ENCODE results near the gene OPCML. TPM values are rescaled to one million over a fixed set of nuclear protein-coding genes. Genes with fewer than 3 reads are reported as not detected.
A peak's percentile ranks its signal among the peaks of the same experiment; 100 is the strongest.

The OPCML gene
- total RNA-seq, 2 experiments from 2014 or later, result not detected

- ChIA-PET CTCF (no interaction called here), POLR2A (no interaction called here)
- H3K27me3 Mint-ChIP-seq, result peaks cover 2% of the 10 kb centered on the region
- no peak for DNase-seq
- no peaks in the 10 kb centered on the region for H3K4me1 Mint-ChIP-seq
- H3K27ac Mint-ChIP-seq, result no peak overlapping the region
- H3K4me3 Mint-ChIP-seq, result no peak overlapping the region
- peaks cover 15% of the 10 kb centered on the region for H3K9me3 Mint-ChIP-seq
- H3K36me3 Mint-ChIP-seq (ENCODE audit: low read depth), result no peaks in the 10 kb centered on the region
These were observed 804.3 kb downstream of the OPCML start for GRCh38 chr11:132728026-132728425.

- no peak overlapping the region for H3K4me3 Mint-ChIP-seq
- no peaks in the 10 kb centered on the region for H3K36me3 Mint-ChIP-seq (ENCODE audit: low read depth)
- no peak overlapping the region for H3K27ac Mint-ChIP-seq
- ChIA-PET POLR2A (no interaction called here), CTCF (no interaction called here)
- no peak for DNase-seq
- H3K27me3 Mint-ChIP-seq, result peaks cover 5% of the 10 kb centered on the region
- peaks cover 26% of the 10 kb centered on the region for H3K4me1 Mint-ChIP-seq
- H3K9me3 Mint-ChIP-seq, result peaks cover 11% of the 10 kb centered on the region
These were observed 810.8 kb downstream of the OPCML start for GRCh38 chr11:132721526-132721925.

- no peak overlapping the region for H3K27ac Mint-ChIP-seq
- H3K4me1 Mint-ChIP-seq, result peaks cover 26% of the 10 kb centered on the region
- H3K36me3 Mint-ChIP-seq (ENCODE audit: low read depth), result no peaks in the 10 kb centered on the region
- POLR2A ChIA-PET, result interaction anchor here (0.5 to 1.4 kb wide), 2 partner anchors 35 to 41 kb away, joined by 3 read pairs; no protein-coding TSS in a partner anchor
- H3K9me3 Mint-ChIP-seq, result peaks cover 4% of the 10 kb centered on the region
- peaks cover 3% of the 10 kb centered on the region for H3K27me3 Mint-ChIP-seq
- DNase-seq, result no peak
- CTCF ChIA-PET, result no interaction called here
- no peak overlapping the region for H3K4me3 Mint-ChIP-seq
These were observed 812.6 kb downstream of the OPCML start for GRCh38 chr11:132719684-132720083.

- peaks cover 26% of the 10 kb centered on the region for H3K4me1 Mint-ChIP-seq
- H3K36me3 Mint-ChIP-seq (ENCODE audit: low read depth), result no peaks in the 10 kb centered on the region
- CTCF ChIA-PET, result no interaction called here
- H3K27ac Mint-ChIP-seq, result no peak overlapping the region
- POLR2A ChIA-PET, result interaction anchor here (1.4 kb wide), 1 partner anchor 34 kb away, joined by 3 read pairs; no protein-coding TSS in a partner anchor
- no peaks in the 10 kb centered on the region for H3K9me3 Mint-ChIP-seq
- peak; percentile 64 for DNase-seq
- peaks cover 3% of the 10 kb centered on the region for H3K27me3 Mint-ChIP-seq
- peak overlapping the region; percentile 21 for H3K4me3 Mint-ChIP-seq
These were observed 813.3 kb downstream of the OPCML start for GRCh38 chr11:132718711-132719671.

- ChIA-PET POLR2A (no interaction called here), CTCF (no interaction called here)
- no peaks in the 10 kb centered on the region for H3K9me3 Mint-ChIP-seq
- H3K4me1 Mint-ChIP-seq, result peaks cover 26% of the 10 kb centered on the region
- no peaks in the 10 kb centered on the region for H3K36me3 Mint-ChIP-seq (ENCODE audit: low read depth)
- H3K27ac Mint-ChIP-seq, result no peak overlapping the region
- peaks cover 3% of the 10 kb centered on the region for H3K27me3 Mint-ChIP-seq
- no peak for DNase-seq
- no peak overlapping the region for H3K4me3 Mint-ChIP-seq
These were observed 814.5 kb downstream of the OPCML start for GRCh38 chr11:132717824-132718223.

- Mint-ChIP-seq H3K36me3 (ENCODE audit: low read depth) (no peaks in the 10 kb centered on the region), H3K9me3 (peaks cover 2% of the 10 kb centered on the region), H3K27me3 (no peaks in the 10 kb centered on the region), H3K4me3 (no peak overlapping the region), H3K4me1 (peaks cover 26% of the 10 kb centered on the region), H3K27ac (no peak overlapping the region)
- no peak for DNase-seq
- CTCF ChIA-PET, result no interaction called here
- POLR2A ChIA-PET, result no interaction called here
These were observed 816.3 kb downstream of the OPCML start for GRCh38 chr11:132716037-132716436.

- no peak for DNase-seq
- Mint-ChIP-seq H3K4me1 (peaks cover 23% of the 10 kb centered on the region), H3K36me3 (ENCODE audit: low read depth) (no peaks in the 10 kb centered on the region), H3K4me3 (no peak overlapping the region), H3K9me3 (peaks cover 2% of the 10 kb centered on the region), H3K27ac (no peak overlapping the region), H3K27me3 (no peaks in the 10 kb centered on the region)
- CTCF ChIA-PET, result no interaction called here
- POLR2A ChIA-PET, result no interaction called here
These were observed 817.4 kb downstream of the OPCML start for GRCh38 chr11:132714859-132715440.

- ChIA-PET POLR2A (no interaction called here), CTCF (no interaction called here)
- peaks cover under 1% of the 10 kb centered on the region for H3K4me1 Mint-ChIP-seq
- no peak overlapping the region for H3K4me3 Mint-ChIP-seq
- H3K36me3 Mint-ChIP-seq (ENCODE audit: low read depth), result no peaks in the 10 kb centered on the region
- no peaks in the 10 kb centered on the region for H3K27me3 Mint-ChIP-seq
- DNase-seq, result no peak
- peaks cover 2% of the 10 kb centered on the region for H3K9me3 Mint-ChIP-seq
- no peak overlapping the region for H3K27ac Mint-ChIP-seq
These were observed 819.8 kb downstream of the OPCML start for GRCh38 chr11:132712466-132712865.

- POLR2A ChIA-PET, result no interaction called here
These were observed 827.4 kb downstream of the OPCML start for GRCh38 chr11:132704781-132705375.

GRCh38 chr11:132692891-132693290 lies 839.4 kb downstream of the OPCML start:
- Mint-ChIP-seq H3K36me3 (ENCODE audit: low read depth) (no peaks in the 10 kb centered on the region), H3K27ac (no peak overlapping the region), H3K27me3 (no peaks in the 10 kb centered on the region), H3K9me3 (no peaks in the 10 kb centered on the region), H3K4me3 (no peak overlapping the region), H3K4me1 (no peaks in the 10 kb centered on the region)
- ChIA-PET POLR2A (no interaction called here), CTCF (no interaction called here)
- no peak for DNase-seq

More at GRCh38 chr11:132704781-132705375, 827.4 kb downstream of the OPCML start:
- DNase-seq, result no peak
- H3K4me3 Mint-ChIP-seq, result no peak overlapping the region
- H3K27ac Mint-ChIP-seq, result no peak overlapping the region
- H3K9me3 Mint-ChIP-seq, result peaks cover 2% of the 10 kb centered on the region
- no peaks in the 10 kb centered on the region for H3K27me3 Mint-ChIP-seq
- H3K36me3 Mint-ChIP-seq (ENCODE audit: low read depth), result no peaks in the 10 kb centered on the region
- no peaks in the 10 kb centered on the region for H3K4me1 Mint-ChIP-seq
- CTCF ChIA-PET, result no interaction called here

GRCh38 chr11:132691848-132692550 lies 840.3 kb downstream of the OPCML start:
- CTCF ChIA-PET, result interaction anchor here (1.2 kb wide), 1 partner anchor 16 kb away, joined by 3 read pairs; no protein-coding TSS in a partner anchor
- POLR2A ChIA-PET, result no interaction called here

GRCh38 chr11:132686886-132687285 lies 845.4 kb downstream of the OPCML start:
- no peaks in the 10 kb centered on the region for H3K27me3 Mint-ChIP-seq
- H3K9me3 Mint-ChIP-seq, result no peaks in the 10 kb centered on the region
- CTCF ChIA-PET, result no interaction called here
- POLR2A ChIA-PET, result no interaction called here
- DNase-seq, result no peak
- peaks cover 8% of the 10 kb centered on the region for H3K4me1 Mint-ChIP-seq
- H3K4me3 Mint-ChIP-seq, result no peak overlapping the region
- no peak overlapping the region for H3K27ac Mint-ChIP-seq
- no peaks in the 10 kb centered on the region for H3K36me3 Mint-ChIP-seq (ENCODE audit: low read depth)

More at GRCh38 chr11:132691848-132692550, 840.3 kb downstream of the OPCML start:
- Mint-ChIP-seq H3K4me3 (no peak overlapping the region), H3K4me1 (no peaks in the 10 kb centered on the region), H3K9me3 (no peaks in the 10 kb centered on the region), H3K27ac (no peak overlapping the region), H3K36me3 (ENCODE audit: low read depth) (no peaks in the 10 kb centered on the region), H3K27me3 (no peaks in the 10 kb centered on the region)
- DNase-seq, result no peak

GRCh38 chr11:132685174-132685611 lies 847.1 kb downstream of the OPCML start:
- DNase-seq, result peak; percentile 18
- CTCF ChIA-PET, result no interaction called here
- peaks cover 8% of the 10 kb centered on the region for H3K4me1 Mint-ChIP-seq
- peaks cover 2% of the 10 kb centered on the region for H3K9me3 Mint-ChIP-seq
- no peaks in the 10 kb centered on the region for H3K27me3 Mint-ChIP-seq
- H3K27ac Mint-ChIP-seq, result no peak overlapping the region
- no peaks in the 10 kb centered on the region for H3K36me3 Mint-ChIP-seq (ENCODE audit: low read depth)
- POLR2A ChIA-PET, result interaction anchor here (0.8 kb wide), 1 partner anchor 35 kb away, joined by 3 read pairs; no protein-coding TSS in a partner anchor
- H3K4me3 Mint-ChIP-seq, result no peak overlapping the region

Data from activated CD4-positive, alpha-beta memory T cell treated with anti-CD3 and anti-CD28 coated beads, Interleukin-2, amount 10 ng/mL, durations not matched to agents 7 days and 5 days (primary cell).